GM10266 (cell line): ENCODE data around the gene SF3B3.

Source experiments
- DNase-seq: peaks from one replicate; pipeline ENCODE4 v3.0.0; 2012; ENCODE audit errors: extremely low spot score
- CTCF ChIP-seq: IDR thresholded peaks from 2 replicates; pipeline ENCODE4 v1.5.1; 2012; ENCODE audit warnings: mild to moderate bottlenecking, low read depth; ENCODE audit not compliant: control insufficient read depth, insufficient read depth; ENCODE audit errors: missing control alignments

Gene SF3B3

DNA sequence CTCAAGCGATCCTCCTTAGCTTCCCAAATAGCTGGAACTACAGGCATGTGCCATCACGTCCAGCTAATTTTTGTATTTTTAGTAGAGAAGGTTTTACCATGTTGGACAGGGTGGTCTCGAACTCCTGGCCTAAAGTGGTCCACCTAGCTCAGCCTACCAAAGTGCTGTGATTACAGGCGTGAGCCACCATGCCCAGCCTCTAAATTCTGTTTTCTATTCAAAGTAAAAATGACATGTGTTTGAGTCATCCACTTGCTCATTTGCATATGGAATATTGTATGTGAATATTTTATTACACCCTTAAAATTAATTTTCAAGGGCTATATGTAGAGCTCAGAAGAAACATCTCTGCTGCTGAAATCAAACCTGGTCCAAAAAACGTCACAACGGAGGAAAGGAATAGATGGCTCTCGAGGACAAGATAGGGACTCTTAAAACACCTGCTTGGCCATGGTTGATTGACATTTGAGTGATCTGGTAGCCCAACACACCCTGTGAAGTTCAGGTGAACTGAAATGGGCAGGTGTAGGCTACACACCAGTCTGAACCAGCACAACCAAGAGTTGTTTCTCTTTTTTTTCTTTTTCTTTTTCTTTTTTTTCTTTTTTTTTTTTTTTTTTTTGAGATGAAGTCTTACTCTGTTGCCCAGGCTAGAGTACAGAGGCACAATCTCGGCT is 51.1 kb downstream of the SF3B3 start:
- DNase-seq, result no peak
- no peak for TF ChIP-seq CTCF

DNA sequence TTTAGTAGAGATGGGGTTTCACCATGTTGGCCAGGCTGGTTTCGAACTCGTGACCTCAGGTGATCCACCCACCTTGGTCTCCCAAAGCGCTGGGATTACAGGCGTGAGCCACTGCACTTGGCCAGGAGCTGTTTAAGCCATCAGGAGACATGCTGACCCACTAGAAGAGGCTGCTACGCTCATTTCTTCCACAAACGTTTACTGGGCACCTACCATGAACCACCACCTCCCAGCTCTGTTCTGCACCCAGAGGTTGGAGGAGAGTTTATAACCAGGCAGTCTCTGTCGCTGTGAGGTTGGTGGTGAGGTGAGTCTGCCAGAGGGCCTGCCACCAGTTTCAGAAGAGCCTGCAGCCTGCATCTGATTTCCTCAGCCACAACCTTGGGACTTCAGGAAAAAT is 51.8 kb downstream of the SF3B3 start:
- DNase-seq, result no peak
- TF ChIP-seq CTCF, result no peak

- TF ChIP-seq CTCF, result no peak
- peak; percentile 63 for DNase-seq
These were observed 53.0 kb downstream of the SF3B3 start for GRCh38 chr16:70576431-70577255.

DNA sequence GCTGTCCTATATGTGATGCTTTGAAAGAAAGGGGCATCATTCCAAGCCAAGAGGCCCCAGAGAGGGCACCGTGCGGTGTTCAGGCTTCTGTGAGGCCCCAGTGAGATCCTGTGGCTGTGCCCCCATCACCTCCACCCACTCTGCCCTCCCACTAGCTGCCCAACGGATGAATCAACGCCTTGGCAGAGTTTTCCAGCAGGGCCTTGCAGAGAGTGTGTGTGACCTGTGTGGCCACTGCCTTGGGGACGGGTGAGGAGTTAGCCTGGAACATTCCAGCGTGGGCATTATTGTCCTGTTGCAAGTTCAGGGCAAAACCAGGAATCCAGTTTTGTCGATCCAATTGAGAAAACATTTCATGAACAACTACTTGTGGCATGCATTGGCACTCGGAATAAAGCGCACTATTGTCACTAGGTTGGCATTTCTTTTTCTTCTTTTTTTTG is 53.7 kb downstream of the SF3B3 start:
- no peak for TF ChIP-seq CTCF
- no peak for DNase-seq

DNA sequence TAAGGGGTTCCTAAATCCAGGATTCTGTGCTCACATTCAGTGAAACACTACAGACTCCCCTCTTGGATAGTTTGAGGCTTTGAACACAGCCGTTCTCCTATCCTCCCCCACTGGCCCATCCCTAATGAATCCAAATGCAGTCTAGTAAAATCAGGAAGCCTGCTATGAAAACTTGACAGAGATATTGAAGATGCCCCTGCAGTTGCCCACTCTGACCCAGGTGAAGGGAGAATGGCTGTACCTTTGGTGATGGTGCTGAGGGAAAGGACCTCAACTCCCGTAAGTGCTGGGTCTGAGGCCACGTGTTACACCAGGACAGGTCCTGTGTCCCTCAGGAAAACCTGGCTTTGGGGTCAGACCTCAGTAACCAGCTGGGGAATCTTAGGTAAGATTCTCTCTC is 54.4 kb downstream of the SF3B3 start:
- DNase-seq, result no peak
- TF ChIP-seq CTCF, result no peak

DNA sequence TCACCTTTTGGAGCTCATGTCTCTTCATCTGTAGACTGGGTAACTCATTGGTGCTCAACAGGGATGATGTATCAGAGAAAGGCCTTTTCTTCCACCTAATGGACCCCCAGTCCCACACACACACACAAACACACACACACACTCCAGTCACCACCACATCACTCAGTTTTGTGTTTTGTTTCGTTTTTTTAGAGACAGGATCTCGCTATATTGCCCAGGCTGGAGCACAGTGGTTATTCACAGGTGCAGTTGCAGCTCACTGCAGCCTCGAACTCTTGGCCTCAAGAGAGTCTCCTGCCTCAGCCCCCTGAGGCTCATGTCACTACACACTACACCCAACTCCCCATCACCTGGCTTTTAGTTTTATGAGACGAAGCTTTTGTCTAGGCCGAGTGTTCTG is 55.6 kb downstream of the SF3B3 start:
- DNase-seq, result no peak
- TF ChIP-seq CTCF, result no peak

- no peak for DNase-seq
These were observed 56.3 kb downstream of the SF3B3 start for GRCh38 chr16:70579648-70580630.

More at GRCh38 chr16:70579648-70580630, 56.3 kb downstream of the SF3B3 start:
- TF ChIP-seq CTCF, result no peak
